ENCODE data around the gene SRGN. TPM values are rescaled to one million over a fixed set of nuclear protein-coding genes. Genes with fewer than 3 reads are reported as not detected.
A peak's percentile ranks its signal among the peaks of the same experiment; 100 is the strongest.

SRGN gene
- total and polyA plus RNA-seq, 2 of the 13 experiments (the other 11 are each of a cell fraction or from before 2014, with no cell fraction given), result 0.09 TPM; not detected in 1

DNA sequence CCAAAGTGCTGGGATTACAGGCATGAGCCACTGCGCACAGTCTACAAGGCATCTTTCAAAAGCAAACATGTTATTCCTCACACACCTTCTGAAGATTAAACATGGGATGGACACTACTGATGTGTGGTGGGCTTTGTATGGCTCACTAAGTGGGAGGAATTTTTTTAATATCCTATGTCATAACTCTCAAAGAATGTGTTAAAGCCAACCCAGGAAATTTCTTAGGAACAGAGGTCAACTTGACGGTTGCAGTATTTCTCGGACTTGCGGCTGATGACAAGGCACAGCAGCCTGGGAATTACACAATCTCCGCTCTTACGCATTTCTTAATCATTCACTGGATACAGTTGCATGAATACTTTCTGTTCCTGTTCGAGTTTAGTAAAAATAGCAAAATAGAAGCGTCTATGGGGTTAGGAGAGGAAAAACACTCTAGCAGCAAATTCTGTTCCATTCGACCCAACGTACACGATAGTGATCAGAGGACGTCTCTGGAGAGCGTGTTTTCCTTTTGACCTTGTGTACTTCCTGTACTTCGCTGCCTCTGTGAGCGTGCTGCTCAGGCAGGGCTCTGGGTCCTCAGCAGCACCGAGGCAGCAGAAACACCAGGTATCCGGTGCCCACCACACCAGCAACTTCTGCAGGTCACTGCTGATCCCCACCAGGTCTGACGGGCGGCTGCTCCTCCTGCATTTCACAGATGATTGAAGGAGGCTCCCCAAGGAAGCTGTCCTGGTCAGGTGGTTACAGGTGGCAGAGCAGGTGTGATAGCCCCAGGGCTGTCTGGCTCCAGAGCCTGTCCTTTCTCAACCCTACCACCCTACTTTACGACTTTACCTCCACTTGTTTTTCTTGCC is 26.4 kb upstream of the SRGN start (continued):
- TF ChIP-seq, protein P1, sequence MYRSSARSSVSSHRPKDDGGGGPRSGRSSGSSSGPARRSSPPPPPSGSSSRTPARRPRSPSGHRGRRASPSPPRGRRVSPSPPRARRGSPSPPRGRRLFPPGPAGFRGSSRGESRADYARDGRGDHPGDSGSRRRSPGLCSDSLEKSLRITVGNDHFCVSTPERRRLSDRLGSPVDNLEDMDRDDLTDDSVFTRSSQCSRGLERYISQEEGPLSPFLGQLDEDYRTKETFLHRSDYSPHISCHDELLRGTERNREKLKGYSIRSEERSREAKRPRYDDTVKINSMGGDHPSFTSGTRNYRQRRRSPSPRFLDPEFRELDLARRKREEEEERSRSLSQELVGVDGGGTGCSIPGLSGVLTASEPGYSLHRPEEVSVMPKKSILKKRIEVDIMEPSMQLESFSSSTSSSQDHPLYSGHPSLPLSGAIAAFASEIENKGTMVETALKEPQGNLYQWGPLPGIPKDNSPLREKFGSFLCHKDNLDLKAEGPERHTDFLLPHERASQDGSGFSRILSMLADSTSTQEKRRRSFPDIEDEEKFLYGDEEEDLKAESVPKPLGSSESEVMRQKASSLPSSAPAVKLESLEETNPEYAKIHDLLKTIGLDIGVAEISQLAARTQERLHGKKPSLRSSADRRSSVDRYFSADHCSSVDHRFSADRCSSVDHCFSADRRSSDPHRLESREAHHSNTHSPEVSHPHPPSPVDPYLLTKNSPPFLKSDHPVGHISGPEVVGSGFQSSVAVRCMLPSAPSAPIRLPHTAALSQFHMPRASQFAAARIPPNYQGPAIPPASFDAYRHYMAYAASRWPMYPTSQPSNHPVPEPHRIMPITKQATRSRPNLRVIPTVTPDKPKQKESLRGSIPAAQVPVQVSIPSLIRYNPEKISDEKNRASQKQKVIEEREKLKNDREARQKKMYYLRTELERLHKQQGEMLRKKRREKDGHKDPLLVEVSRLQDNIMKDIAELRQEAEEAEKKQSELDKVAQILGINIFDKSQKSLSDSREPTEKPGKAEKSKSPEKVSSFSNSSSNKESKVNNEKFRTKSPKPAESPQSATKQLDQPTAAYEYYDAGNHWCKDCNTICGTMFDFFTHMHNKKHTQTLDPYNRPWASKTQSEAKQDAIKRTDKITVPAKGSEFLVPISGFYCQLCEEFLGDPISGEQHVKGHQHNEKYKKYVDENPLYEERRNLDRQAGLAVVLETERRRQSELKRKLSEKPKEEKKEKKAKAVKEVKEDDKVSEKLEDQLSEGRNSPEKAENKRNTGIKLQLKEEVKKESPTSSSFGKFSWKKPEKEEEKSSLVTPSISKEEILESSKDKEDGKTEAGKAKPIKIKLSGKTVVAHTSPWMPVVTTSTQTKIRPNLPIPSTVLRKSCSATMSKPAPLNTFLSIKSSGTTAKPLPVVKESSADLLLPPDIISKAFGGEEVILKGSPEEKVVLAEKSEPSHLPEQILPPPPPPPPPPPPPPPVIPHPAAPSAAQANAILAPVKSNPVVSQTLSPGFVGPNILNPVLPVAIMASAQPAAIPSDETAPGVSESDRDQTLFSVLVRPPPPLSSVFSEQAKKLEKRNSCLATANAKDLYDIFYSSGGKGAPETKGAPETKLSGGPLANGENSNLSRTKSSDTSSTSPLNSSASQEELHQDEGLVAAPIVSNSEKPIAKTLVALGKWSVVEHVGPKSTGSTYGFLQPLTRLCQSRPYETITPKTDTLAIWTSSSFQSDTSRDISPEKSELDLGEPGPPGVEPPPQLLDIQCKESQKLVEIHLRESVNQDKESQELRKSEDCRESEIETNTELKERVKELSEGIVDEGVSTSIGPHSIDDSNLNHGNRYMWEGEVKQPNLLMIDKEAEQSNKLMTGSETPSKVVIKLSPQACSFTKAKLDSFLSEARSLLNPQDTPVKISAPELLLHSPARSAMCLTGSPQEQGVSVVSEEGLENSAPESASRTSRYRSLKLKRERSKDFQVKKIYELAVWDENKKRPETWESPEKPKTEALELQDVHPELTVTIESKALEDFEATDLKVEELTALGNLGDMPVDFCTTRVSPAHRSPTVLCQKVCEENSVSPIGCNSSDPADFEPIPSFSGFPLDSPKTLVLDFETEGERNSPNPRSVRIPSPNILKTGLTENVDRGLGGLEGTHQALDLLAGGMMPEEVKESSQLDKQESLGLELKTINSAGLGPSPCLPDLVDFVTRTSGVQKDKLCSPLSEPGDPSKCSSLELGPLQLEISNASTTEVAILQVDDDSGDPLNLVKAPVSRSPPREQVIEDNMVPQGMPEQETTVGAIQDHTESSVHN (CRISPR knock-in tag; IDR thresholded peaks at IDR 0.05), result no peak
- peak; percentile 34; the same call in 1 of the 2 replicates for TF ChIP-seq SAP130 (CRISPR knock-in tag; IDR thresholded peaks at IDR 0.05; ENCODE audit: low read depth)
- no peak for TF ChIP-seq ZNF543 (CRISPR knock-in tag; IDR thresholded peaks at IDR 0.05)
- TF ChIP-seq ZMAT3 (CRISPR knock-in tag; conservative IDR thresholded peaks at IDR 0.05), result no peak
- TF ChIP-seq ARNT (IDR thresholded peaks at IDR 0.05), result no peak
- TF ChIP-seq, protein P2, sequence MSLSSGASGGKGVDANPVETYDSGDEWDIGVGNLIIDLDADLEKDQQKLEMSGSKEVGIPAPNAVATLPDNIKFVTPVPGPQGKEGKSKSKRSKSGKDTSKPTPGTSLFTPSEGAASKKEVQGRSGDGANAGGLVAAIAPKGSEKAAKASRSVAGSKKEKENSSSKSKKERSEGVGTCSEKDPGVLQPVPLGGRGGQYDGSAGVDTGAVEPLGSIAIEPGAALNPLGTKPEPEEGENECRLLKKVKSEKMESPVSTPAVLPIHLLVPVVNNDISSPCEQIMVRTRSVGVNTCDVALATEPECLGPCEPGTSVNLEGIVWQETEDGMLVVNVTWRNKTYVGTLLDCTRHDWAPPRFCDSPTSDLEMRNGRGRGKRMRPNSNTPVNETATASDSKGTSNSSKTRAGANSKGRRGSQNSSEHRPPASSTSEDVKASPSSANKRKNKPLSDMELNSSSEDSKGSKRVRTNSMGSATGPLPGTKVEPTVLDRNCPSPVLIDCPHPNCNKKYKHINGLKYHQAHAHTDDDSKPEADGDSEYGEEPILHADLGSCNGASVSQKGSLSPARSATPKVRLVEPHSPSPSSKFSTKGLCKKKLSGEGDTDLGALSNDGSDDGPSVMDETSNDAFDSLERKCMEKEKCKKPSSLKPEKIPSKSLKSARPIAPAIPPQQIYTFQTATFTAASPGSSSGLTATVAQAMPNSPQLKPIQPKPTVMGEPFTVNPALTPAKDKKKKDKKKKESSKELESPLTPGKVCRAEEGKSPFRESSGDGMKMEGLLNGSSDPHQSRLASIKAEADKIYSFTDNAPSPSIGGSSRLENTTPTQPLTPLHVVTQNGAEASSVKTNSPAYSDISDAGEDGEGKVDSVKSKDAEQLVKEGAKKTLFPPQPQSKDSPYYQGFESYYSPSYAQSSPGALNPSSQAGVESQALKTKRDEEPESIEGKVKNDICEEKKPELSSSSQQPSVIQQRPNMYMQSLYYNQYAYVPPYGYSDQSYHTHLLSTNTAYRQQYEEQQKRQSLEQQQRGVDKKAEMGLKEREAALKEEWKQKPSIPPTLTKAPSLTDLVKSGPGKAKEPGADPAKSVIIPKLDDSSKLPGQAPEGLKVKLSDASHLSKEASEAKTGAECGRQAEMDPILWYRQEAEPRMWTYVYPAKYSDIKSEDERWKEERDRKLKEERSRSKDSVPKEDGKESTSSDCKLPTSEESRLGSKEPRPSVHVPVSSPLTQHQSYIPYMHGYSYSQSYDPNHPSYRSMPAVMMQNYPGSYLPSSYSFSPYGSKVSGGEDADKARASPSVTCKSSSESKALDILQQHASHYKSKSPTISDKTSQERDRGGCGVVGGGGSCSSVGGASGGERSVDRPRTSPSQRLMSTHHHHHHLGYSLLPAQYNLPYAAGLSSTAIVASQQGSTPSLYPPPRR (CRISPR knock-in tag; IDR thresholded peaks at IDR 0.05; ENCODE audit: borderline replicate concordance), result no peak
- TF ChIP-seq, protein P3, sequence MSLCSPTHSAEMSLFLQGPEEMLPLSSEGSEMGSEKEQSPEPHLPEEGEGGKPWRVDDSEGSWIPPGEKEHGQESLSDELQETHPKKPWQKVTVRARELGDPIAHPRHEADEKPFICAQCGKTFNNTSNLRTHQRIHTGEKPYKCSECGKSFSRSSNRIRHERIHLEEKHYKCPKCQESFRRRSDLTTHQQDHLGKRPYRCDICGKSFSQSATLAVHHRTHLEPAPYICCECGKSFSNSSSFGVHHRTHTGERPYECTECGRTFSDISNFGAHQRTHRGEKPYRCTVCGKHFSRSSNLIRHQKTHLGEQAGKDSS (CRISPR knock-in tag; IDR thresholded peaks at IDR 0.05; ENCODE audit: borderline replicate concordance, low read depth), result 0 out of 2 replicates have a peak, but pooled peaks have one; percentile 50
- TF ChIP-seq ZNF816 (CRISPR knock-in tag; IDR thresholded peaks at IDR 0.05; ENCODE audit: borderline replicate concordance), result no peak
- no peak for TF ChIP-seq ZNF484 (CRISPR knock-in tag; IDR thresholded peaks at IDR 0.05; ENCODE audit: borderline replicate concordance, low read depth)
- no peak for TF ChIP-seq SRY (CRISPR knock-in tag; IDR thresholded peaks at IDR 0.05)
- TF ChIP-seq IKZF4 (CRISPR knock-in tag; IDR thresholded peaks at IDR 0.05; ENCODE audit: borderline replicate concordance, low read depth, not compliant biosample characterization), result no peak
- no peak for TF ChIP-seq IRF2 (CRISPR knock-in tag; IDR thresholded peaks at IDR 0.05)
- no peak for TF ChIP-seq POLR2A (IDR thresholded peaks at IDR 0.05; ENCODE audit: insufficient read depth in 1 of 2, low read depth in 2 of 2, low read length in 2 of 2)
